ENCODE measurements around the gene SYNPR.

- TF ChIP-seq GATA2 (IDR thresholded peaks at IDR 0.05; ENCODE audit: low read depth, low read length) (no peak), GATA3 (IDR thresholded peaks at IDR 0.05; ENCODE audit: low read depth, low read length) (no peak)
These were observed 33.6 kb upstream of the SYNPR start for GRCh38 chr3:63244486-63244885.

Measured in SH-SY5Y (cell line).